ENCODE results near the gene CKB. TPM values are rescaled to one million over a fixed set of nuclear protein-coding genes. Genes with fewer than 3 reads are reported as not detected.

Gene CKB
- total and polyA plus RNA-seq, 9 of the 15 experiments (the other 6 are each of a cell fraction or from before 2014, with no cell fraction given), result 23.9 to 692 (median 132) TPM

DNA sequence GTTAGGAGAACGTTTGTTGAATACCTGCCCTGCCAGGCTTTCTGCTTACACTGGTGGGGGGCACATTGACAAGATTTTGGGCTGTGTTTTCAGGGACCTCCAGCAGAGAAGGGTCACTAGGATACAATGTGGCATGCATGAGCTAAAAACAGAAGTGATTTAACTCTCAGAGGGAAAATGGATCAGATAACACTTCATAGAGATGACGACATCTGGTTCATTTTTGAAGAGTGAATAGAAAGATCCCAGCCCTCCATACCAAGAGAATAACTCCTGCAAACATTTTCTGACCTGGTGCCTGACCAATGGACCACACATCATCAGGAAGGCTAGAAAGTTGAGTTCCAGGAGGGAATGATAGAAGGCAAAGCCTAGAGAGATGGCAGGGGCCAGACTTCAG, 33.7 kb downstream of the CKB start:
- H2AFZ ChIP-seq (ENCODE audit: low read depth, low read length), result no peak overlapping the region
- H3K9me1 ChIP-seq (ENCODE audit: control insufficient read depth, insufficient read depth, low read length), result no peaks in the 10 kb centered on the region
- CTCF ChIA-PET (ENCODE audit: low intra/inter-chr PET ratio), result no interaction called here
- POLR2A ChIA-PET, result interaction anchor here (0.6 to 1.6 kb wide), 3 partner anchors 11 to 332 kb away, joined by 3 read pairs; no protein-coding TSS in a partner anchor
- 39% methylated on average over 2 of the region's 2 CpGs for WGBS (ENCODE audit: insufficient coverage, low coverage, missing lambda C conversion rate)
- no peaks in the 10 kb centered on the region for H4K20me1 ChIP-seq (replicated peaks; ENCODE audit: control insufficient read depth, insufficient read depth, low read length)
- in situ Hi-C loops (cut with MboI), result no loop called here
- intact Hi-C loops (cut with micrococcal nuclease), result no loop called here
- no peak overlapping the region for H3K4me2 ChIP-seq (ENCODE audit: insufficient read depth, low read length)
- ATAC-seq, result no peak
- H3K36me3 ChIP-seq (ENCODE audit: control insufficient read depth, insufficient read depth, low read length), result peaks cover 52% of the 10 kb centered on the region
- no peak overlapping the region for H3K27ac ChIP-seq (ENCODE audit: extremely low read depth, low read depth, low read length)
- no peaks in the 10 kb centered on the region for H3K9me3 ChIP-seq (replicated peaks; ENCODE audit: control insufficient read depth, insufficient read depth, low read depth, low read length)
- no peaks in the 10 kb centered on the region for H3K4me1 ChIP-seq (replicated peaks in 1 of 2; ENCODE audit: control insufficient read depth in 2 of 2, insufficient read depth in 2 of 2, low read length in 2 of 2)
- FAIRE-seq, result no peak
- BruUV-seq (replicated peaks), result no TSS peak
- no peaks in the 10 kb centered on the region for H3K27me3 ChIP-seq (ENCODE audit: control insufficient read depth in 2 of 2, insufficient read depth in 2 of 2, low read length in 2 of 2)
- no peak overlapping the region for H3K9ac ChIP-seq (ENCODE audit: insufficient read depth in 1 of 2, low read depth in 2 of 2, low read length in 2 of 2)
- no peak overlapping the region for H3K4me3 ChIP-seq
- no peaks in the 10 kb centered on the region for H3K79me2 ChIP-seq (ENCODE audit: control insufficient read depth, insufficient read depth, low read length)
- no peak for DNase-seq (ENCODE audit: extremely low read depth in 1 of 4, low spot score in 3 of 4)
- TF ChIP-seq, protein P1, sequence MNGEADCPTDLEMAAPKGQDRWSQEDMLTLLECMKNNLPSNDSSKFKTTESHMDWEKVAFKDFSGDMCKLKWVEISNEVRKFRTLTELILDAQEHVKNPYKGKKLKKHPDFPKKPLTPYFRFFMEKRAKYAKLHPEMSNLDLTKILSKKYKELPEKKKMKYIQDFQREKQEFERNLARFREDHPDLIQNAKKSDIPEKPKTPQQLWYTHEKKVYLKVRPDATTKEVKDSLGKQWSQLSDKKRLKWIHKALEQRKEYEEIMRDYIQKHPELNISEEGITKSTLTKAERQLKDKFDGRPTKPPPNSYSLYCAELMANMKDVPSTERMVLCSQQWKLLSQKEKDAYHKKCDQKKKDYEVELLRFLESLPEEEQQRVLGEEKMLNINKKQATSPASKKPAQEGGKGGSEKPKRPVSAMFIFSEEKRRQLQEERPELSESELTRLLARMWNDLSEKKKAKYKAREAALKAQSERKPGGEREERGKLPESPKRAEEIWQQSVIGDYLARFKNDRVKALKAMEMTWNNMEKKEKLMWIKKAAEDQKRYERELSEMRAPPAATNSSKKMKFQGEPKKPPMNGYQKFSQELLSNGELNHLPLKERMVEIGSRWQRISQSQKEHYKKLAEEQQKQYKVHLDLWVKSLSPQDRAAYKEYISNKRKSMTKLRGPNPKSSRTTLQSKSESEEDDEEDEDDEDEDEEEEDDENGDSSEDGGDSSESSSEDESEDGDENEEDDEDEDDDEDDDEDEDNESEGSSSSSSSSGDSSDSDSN (IDR thresholded peaks at IDR 0.05; ENCODE audit: borderline replicate concordance in 1 of 2, low read depth in 2 of 2, low read length in 2 of 2), result no peak
- TF ChIP-seq RFX7 (CRISPR knock-in tag; IDR thresholded peaks at IDR 0.05) (no peak), E2F5 (CRISPR knock-in tag; IDR thresholded peaks at IDR 0.05) (no peak), SOX6 (IDR thresholded peaks at IDR 0.05) (no peak), ZNF184 (CRISPR knock-in tag; IDR thresholded peaks at IDR 0.05) (no peak), ZNF224 (CRISPR knock-in tag; IDR thresholded peaks at IDR 0.05) (no peak), ZNF431 (CRISPR knock-in tag; IDR thresholded peaks at IDR 0.05) (no peak), ZNF695 (CRISPR knock-in tag; IDR thresholded peaks at IDR 0.05) (no peak), ZSCAN29 (IDR thresholded peaks at IDR 0.05) (no peak), ZNF57 (CRISPR knock-in tag; IDR thresholded peaks at IDR 0.05) (no peak), JUNB (CRISPR knock-in tag; conservative IDR thresholded peaks at IDR 0.05) (no peak)
- TF ChIP-seq, protein P2, sequence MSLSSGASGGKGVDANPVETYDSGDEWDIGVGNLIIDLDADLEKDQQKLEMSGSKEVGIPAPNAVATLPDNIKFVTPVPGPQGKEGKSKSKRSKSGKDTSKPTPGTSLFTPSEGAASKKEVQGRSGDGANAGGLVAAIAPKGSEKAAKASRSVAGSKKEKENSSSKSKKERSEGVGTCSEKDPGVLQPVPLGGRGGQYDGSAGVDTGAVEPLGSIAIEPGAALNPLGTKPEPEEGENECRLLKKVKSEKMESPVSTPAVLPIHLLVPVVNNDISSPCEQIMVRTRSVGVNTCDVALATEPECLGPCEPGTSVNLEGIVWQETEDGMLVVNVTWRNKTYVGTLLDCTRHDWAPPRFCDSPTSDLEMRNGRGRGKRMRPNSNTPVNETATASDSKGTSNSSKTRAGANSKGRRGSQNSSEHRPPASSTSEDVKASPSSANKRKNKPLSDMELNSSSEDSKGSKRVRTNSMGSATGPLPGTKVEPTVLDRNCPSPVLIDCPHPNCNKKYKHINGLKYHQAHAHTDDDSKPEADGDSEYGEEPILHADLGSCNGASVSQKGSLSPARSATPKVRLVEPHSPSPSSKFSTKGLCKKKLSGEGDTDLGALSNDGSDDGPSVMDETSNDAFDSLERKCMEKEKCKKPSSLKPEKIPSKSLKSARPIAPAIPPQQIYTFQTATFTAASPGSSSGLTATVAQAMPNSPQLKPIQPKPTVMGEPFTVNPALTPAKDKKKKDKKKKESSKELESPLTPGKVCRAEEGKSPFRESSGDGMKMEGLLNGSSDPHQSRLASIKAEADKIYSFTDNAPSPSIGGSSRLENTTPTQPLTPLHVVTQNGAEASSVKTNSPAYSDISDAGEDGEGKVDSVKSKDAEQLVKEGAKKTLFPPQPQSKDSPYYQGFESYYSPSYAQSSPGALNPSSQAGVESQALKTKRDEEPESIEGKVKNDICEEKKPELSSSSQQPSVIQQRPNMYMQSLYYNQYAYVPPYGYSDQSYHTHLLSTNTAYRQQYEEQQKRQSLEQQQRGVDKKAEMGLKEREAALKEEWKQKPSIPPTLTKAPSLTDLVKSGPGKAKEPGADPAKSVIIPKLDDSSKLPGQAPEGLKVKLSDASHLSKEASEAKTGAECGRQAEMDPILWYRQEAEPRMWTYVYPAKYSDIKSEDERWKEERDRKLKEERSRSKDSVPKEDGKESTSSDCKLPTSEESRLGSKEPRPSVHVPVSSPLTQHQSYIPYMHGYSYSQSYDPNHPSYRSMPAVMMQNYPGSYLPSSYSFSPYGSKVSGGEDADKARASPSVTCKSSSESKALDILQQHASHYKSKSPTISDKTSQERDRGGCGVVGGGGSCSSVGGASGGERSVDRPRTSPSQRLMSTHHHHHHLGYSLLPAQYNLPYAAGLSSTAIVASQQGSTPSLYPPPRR (CRISPR knock-in tag; IDR thresholded peaks at IDR 0.05; ENCODE audit: borderline replicate concordance), result no peak
- TF ChIP-seq, protein P3, sequence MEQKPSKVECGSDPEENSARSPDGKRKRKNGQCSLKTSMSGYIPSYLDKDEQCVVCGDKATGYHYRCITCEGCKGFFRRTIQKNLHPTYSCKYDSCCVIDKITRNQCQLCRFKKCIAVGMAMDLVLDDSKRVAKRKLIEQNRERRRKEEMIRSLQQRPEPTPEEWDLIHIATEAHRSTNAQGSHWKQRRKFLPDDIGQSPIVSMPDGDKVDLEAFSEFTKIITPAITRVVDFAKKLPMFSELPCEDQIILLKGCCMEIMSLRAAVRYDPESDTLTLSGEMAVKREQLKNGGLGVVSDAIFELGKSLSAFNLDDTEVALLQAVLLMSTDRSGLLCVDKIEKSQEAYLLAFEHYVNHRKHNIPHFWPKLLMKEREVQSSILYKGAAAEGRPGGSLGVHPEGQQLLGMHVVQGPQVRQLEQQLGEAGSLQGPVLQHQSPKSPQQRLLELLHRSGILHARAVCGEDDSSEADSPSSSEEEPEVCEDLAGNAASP (IDR thresholded peaks at IDR 0.05), result no peak
